Measurements from ENCODE around the gene AATK. TPM values are rescaled to one million over a fixed set of nuclear protein-coding genes. Genes with fewer than 3 reads are reported as not detected.

Gene AATK
- total and polyA plus RNA-seq, 2 of the 13 experiments (the other 11 are each of a cell fraction or from before 2014, with no cell fraction given): 2.9 to 8.4 TPM

GRCh38 chr17:81094509-81095382, 71.3 kb downstream of the AATK start (continued):
- TF ChIP-seq, protein P1, sequence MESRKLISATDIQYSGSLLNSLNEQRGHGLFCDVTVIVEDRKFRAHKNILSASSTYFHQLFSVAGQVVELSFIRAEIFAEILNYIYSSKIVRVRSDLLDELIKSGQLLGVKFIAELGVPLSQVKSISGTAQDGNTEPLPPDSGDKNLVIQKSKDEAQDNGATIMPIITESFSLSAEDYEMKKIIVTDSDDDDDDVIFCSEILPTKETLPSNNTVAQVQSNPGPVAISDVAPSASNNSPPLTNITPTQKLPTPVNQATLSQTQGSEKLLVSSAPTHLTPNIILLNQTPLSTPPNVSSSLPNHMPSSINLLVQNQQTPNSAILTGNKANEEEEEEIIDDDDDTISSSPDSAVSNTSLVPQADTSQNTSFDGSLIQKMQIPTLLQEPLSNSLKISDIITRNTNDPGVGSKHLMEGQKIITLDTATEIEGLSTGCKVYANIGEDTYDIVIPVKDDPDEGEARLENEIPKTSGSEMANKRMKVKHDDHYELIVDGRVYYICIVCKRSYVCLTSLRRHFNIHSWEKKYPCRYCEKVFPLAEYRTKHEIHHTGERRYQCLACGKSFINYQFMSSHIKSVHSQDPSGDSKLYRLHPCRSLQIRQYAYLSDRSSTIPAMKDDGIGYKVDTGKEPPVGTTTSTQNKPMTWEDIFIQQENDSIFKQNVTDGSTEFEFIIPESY (CRISPR knock-in tag; IDR thresholded peaks at IDR 0.05): peak; percentile 98
- TF ChIP-seq MAFF (IDR thresholded peaks at IDR 0.05; ENCODE audit: low read depth, low read length): 0 out of 2 replicates have a peak, but pooled peaks have one; percentile 1
- TF ChIP-seq, protein P2, sequence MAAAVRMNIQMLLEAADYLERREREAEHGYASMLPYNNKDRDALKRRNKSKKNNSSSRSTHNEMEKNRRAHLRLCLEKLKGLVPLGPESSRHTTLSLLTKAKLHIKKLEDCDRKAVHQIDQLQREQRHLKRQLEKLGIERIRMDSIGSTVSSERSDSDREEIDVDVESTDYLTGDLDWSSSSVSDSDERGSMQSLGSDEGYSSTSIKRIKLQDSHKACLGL (CRISPR knock-in tag; IDR thresholded peaks at IDR 0.05): peak; percentile 40; the same call in 1 of the 2 replicates
- TF ChIP-seq ZFX (CRISPR knock-in tag; IDR thresholded peaks at IDR 0.05; ENCODE audit: low read depth): 0 out of 2 replicates have a peak, but pooled peaks have one; percentile 1
- no peak for TF ChIP-seq NKX3-1 (CRISPR knock-in tag; IDR thresholded peaks at IDR 0.05)
- TF ChIP-seq SUZ12 (IDR thresholded peaks at IDR 0.05; ENCODE audit: low read depth, low read length): no peak
- TF ChIP-seq YEATS2 (CRISPR knock-in tag; IDR thresholded peaks at IDR 0.05; ENCODE audit: borderline replicate concordance): peak; percentile 61; the same call in 1 of the 2 replicates
- TF ChIP-seq ZNF879 (CRISPR knock-in tag; IDR thresholded peaks at IDR 0.05): no peak
- no peak for TF ChIP-seq ZNF644 (CRISPR knock-in tag; IDR thresholded peaks at IDR 0.05; ENCODE audit: low read depth)
- 0 out of 2 replicates have a peak, but pooled peaks have one; percentile 33 for TF ChIP-seq ZNF362 (CRISPR knock-in tag; IDR thresholded peaks at IDR 0.05; ENCODE audit: borderline replicate concordance)
- TF ChIP-seq IKZF5 (CRISPR knock-in tag; IDR thresholded peaks at IDR 0.05): peak; percentile 46; the same call in 1 of the 2 replicates
- TF ChIP-seq MAZ (IDR thresholded peaks at IDR 0.05; ENCODE audit: borderline replicate concordance, low read depth, low read length): peak; percentile 60; the same call in 1 of the 2 replicates
- TF ChIP-seq MAZ (CRISPR knock-in tag; IDR thresholded peaks at IDR 0.05; ENCODE audit: low read depth): no peak
- TF ChIP-seq, protein P3, sequence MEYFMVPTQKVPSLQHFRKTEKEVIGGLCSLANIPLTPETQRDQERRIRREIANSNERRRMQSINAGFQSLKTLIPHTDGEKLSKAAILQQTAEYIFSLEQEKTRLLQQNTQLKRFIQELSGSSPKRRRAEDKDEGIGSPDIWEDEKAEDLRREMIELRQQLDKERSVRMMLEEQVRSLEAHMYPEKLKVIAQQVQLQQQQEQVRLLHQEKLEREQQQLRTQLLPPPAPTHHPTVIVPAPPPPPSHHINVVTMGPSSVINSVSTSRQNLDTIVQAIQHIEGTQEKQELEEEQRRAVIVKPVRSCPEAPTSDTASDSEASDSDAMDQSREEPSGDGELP (IDR thresholded peaks at IDR 0.05; ENCODE audit: borderline replicate concordance, low read depth): 0 out of 2 replicates have a peak, but pooled peaks have one; percentile 65
- TF ChIP-seq ARID5B (CRISPR knock-in tag; IDR thresholded peaks at IDR 0.05): no peak; the same call in 1 of the 2 replicates
- TF ChIP-seq XRCC5 (optimal IDR thresholded peaks at IDR 0.05; ENCODE audit: low read length): peak; percentile 33
- peak; percentile 53 for TF ChIP-seq BHLHE40 (IDR thresholded peaks at IDR 0.05; ENCODE audit: low read length)
- TF ChIP-seq MXI1 (IDR thresholded peaks at IDR 0.05; ENCODE audit: borderline replicate concordance, low read depth, low read length): peak; percentile 87; the same call in 2 of the 3 replicates

All from HepG2 (cell line).